DND-41 (cell line): ENCODE measurements around the gene PUM1.

Experiments
- ATAC-seq: fragments of 200-7000 bp; cut with Tn5 transposase; 3 replicates; pipeline ENCODE4 v1.9.1; 2021; ENCODE audit warnings: low read depth; ENCODE audit not compliant: insufficient read depth
- DNase-seq: peaks from one replicate; pipeline ENCODE4 v3.0.0-alpha.2; 2020
- H2AFZ ChIP-seq: 2 replicates; pipeline ENCODE4 v1.6.0; 2012; ENCODE audit warnings: low read depth, low read length
- H3K27ac ChIP-seq: 2 replicates; pipeline ENCODE4 v1.5.1; 2012; ENCODE audit warnings: low read length, inconsistent platforms
- H3K27me3 ChIP-seq: fragments of 200-600 bp; sonication (generic); 2 replicates; pipeline ENCODE4 v1.6.0; 2012; ENCODE audit warnings: low read length, mild to moderate bottlenecking, inconsistent platforms; ENCODE audit not compliant: insufficient read depth, poor library complexity
- H3K36me3 ChIP-seq: 2 replicates; pipeline ENCODE4 v1.5.1; 2012; ENCODE audit warnings: low read length, inconsistent platforms; ENCODE audit not compliant: insufficient read depth
- H3K4me1 ChIP-seq: 2 replicates; pipeline ENCODE4 v1.5.1; 2012; ENCODE audit warnings: mild to moderate bottlenecking, low read length; ENCODE audit not compliant: insufficient read depth
- H3K4me2 ChIP-seq: 2 replicates; pipeline ENCODE4 v1.6.0; 2012; ENCODE audit warnings: mild to moderate bottlenecking, moderate library complexity, low read length, inconsistent platforms; ENCODE audit not compliant: insufficient read depth
- H3K4me3 ChIP-seq, 2 experiments: fragments of 200-600 bp in 1 of 2; shearing (Covaris generic) in 1 of 2; 2 replicates each; pipeline ENCODE4 v1.5.1; 2012 to 2016; ENCODE audit warnings: inconsistent platforms in 2 of 2, low read length in 2 of 2, mild to moderate bottlenecking in 2 of 2, low read depth in 1 of 2, moderate library complexity in 1 of 2
- H3K79me2 ChIP-seq: 2 replicates; pipeline ENCODE4 v1.6.0; 2012; ENCODE audit warnings: low read length, inconsistent platforms; ENCODE audit not compliant: insufficient read depth
- H3K9ac ChIP-seq: 2 replicates; pipeline ENCODE4 v1.6.0; 2012; ENCODE audit warnings: low read depth, mild to moderate bottlenecking, inconsistent platforms, low read length, moderate library complexity
- H3K9me3 ChIP-seq: 2 replicates; pipeline ENCODE4 v1.5.1; 2012; ENCODE audit warnings: low read length, moderate library complexity, mild to moderate bottlenecking, inconsistent platforms; ENCODE audit not compliant: insufficient read depth, severe bottlenecking
- H4K20me1 ChIP-seq: 2 replicates; pipeline ENCODE4 v1.6.0; 2012; ENCODE audit warnings: low read length; ENCODE audit not compliant: insufficient read depth
- EZH2 ChIP-seq: IDR thresholded peaks from 3 replicates; pipeline ENCODE4 v1.6.1; 2012; ENCODE audit warnings: borderline replicate concordance, low read depth, mild to moderate bottlenecking, moderate library complexity, low read length, inconsistent platforms; ENCODE audit not compliant: severe bottlenecking
- TF ChIP-seq, protein P1 (sequence below): IDR thresholded peaks from 2 replicates; pipeline ENCODE4 v1.5.1; 2012; ENCODE audit warnings: borderline replicate concordance, low read length, moderate library complexity, mild to moderate bottlenecking; ENCODE audit not compliant: poor library complexity, severe bottlenecking; ENCODE audit errors: extremely low read depth

PUM1 gene

DNA sequence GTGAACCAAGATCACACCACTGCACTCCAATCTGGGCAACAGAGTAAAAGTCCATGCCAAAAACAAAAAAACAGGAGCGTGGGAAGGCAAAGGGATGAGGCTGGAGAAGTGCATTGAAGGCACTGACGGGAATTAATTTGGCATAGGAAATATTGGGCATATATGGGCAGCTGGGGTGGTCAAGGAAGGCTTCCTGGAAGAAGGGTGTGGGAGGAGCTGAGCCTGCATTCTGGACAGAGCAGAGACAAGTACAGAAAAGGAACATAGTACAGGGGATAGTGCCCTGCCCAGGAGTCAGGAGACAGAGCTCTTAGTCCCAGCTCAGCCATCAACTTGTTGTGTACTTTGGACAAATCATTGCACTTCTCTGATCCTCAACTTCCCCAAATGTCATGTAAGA is 168.6 kb downstream of the PUM1 start:
- no peaks in the 10 kb centered on the region for H3K9me3 ChIP-seq
- DNase-seq (no peak), ATAC-seq (no peak)
- H3K4me3 ChIP-seq: no peak overlapping the region
- no peak overlapping the region for H3K9ac ChIP-seq
- H3K4me2 ChIP-seq: no peak overlapping the region
- H2AFZ ChIP-seq: no peak overlapping the region
- H3K4me1 ChIP-seq: no peaks in the 10 kb centered on the region
- TF ChIP-seq, protein P1, sequence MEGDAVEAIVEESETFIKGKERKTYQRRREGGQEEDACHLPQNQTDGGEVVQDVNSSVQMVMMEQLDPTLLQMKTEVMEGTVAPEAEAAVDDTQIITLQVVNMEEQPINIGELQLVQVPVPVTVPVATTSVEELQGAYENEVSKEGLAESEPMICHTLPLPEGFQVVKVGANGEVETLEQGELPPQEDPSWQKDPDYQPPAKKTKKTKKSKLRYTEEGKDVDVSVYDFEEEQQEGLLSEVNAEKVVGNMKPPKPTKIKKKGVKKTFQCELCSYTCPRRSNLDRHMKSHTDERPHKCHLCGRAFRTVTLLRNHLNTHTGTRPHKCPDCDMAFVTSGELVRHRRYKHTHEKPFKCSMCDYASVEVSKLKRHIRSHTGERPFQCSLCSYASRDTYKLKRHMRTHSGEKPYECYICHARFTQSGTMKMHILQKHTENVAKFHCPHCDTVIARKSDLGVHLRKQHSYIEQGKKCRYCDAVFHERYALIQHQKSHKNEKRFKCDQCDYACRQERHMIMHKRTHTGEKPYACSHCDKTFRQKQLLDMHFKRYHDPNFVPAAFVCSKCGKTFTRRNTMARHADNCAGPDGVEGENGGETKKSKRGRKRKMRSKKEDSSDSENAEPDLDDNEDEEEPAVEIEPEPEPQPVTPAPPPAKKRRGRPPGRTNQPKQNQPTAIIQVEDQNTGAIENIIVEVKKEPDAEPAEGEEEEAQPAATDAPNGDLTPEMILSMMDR: no peak
- no peak for TF ChIP-seq EZH2
- 0 out of 2 replicates have a peak, but pooled peaks cover 8% of the 10 kb centered on the region for H4K20me1 ChIP-seq
- H3K79me2 ChIP-seq: no peaks in the 10 kb centered on the region
- no peaks in the 10 kb centered on the region for H3K36me3 ChIP-seq
- H3K27ac ChIP-seq: no peak overlapping the region
- peaks cover 10% of the 10 kb centered on the region for H3K27me3 ChIP-seq

DNA sequence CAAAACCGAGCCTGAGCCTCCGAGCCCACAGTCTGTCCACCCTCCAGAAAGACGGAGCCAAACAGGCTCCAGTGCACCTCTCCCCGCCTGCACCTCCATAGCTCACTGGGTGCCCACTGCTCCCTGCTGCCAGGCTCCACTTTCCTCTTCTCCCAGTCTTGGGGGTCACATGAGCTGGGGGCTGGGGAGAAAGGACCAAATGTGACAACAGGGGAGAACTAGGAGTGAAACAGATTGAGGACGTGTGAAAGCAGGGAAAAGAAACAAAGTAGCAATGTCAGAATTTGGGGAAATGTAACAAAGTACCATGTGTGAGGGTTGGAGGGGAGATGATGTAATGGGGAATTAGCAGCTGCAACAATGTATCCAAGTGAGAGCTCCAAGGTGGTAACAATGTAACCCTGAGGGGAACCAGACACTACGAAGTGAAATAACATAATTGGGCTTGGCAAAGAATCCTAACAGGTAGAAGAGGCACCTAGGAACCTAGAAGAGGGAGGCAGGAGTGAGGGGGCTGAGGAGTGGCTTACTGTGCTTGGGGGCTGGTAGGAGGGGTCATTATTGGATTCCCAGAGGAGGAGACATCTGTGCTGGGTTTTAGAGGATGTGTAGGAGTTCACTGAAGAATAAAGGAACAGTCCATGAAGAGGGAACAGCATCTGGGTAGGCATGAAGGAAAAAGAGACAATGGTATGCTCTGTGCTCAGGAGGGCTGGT is 169.4 kb downstream of the PUM1 start:
- no peaks in the 10 kb centered on the region for H3K79me2 ChIP-seq
- no peaks in the 10 kb centered on the region for H3K36me3 ChIP-seq
- no peak for TF ChIP-seq EZH2
- TF ChIP-seq, protein P1: no peak
- H3K4me2 ChIP-seq: no peak overlapping the region
- ATAC-seq (no peak), DNase-seq (no peak)
- peaks cover 10% of the 10 kb centered on the region for H3K27me3 ChIP-seq
- H2AFZ ChIP-seq: no peak overlapping the region
- H3K4me3 ChIP-seq: no peak overlapping the region
- no peak overlapping the region for H3K27ac ChIP-seq
- H3K9me3 ChIP-seq: no peaks in the 10 kb centered on the region
- no peak overlapping the region for H3K9ac ChIP-seq
- 0 out of 2 replicates have a peak, but pooled peaks cover 7% of the 10 kb centered on the region for H4K20me1 ChIP-seq
- no peaks in the 10 kb centered on the region for H3K4me1 ChIP-seq

DNA sequence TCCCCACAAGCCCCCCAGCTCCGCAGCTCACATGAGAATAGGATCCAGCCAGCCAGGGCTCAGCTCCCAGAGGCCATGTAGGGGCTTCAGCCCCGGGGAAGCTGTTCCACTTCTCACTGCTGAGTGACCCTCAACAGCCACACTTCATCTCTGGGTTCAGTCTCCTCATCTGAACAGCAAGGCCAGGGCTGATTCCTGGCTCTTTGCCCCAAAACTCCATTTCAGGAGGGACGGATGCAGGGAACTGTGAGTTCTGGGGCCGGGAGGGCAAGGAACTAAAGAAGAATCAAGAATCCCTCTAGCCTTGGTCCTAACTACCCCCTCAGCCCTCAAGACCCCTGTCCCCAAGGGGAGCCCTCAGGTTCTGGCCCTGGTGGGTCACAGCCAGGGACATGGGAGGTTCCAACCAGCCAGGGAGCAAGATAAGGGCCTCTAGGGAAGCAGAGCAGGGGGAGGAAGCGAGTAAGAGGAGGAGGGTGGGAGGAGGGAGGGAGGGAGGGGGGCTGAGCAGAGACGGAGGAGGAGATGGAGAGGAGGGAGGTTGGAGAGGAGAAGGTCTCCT is 170.1 kb downstream of the PUM1 start:
- no peak overlapping the region for H3K4me2 ChIP-seq
- peaks cover 10% of the 10 kb centered on the region for H3K27me3 ChIP-seq
- H4K20me1 ChIP-seq: 0 out of 2 replicates have a peak, but pooled peaks cover 3% of the 10 kb centered on the region
- H3K79me2 ChIP-seq: no peaks in the 10 kb centered on the region
- H3K9ac ChIP-seq: no peak overlapping the region
- ATAC-seq (no peak), DNase-seq (no peak)
- H3K4me3 ChIP-seq: no peak overlapping the region
- no peaks in the 10 kb centered on the region for H3K36me3 ChIP-seq
- H3K27ac ChIP-seq: no peak overlapping the region
- H2AFZ ChIP-seq: no peak overlapping the region
- no peaks in the 10 kb centered on the region for H3K4me1 ChIP-seq
- TF ChIP-seq EZH2: no peak
- TF ChIP-seq, protein P1: no peak
- H3K9me3 ChIP-seq: no peaks in the 10 kb centered on the region
